H9 (cell line): ENCODE data around the gene IGDCC3. TPM values are rescaled to one million over a fixed set of nuclear protein-coding genes. Genes with fewer than 3 reads are reported as not detected.

ENCODE experiments used
- DNase-seq: peaks from one replicate; pipeline ENCODE4 v3.0.0-alpha.2; 2017
- H2AFZ ChIP-seq: one replicate; pipeline ENCODE4 v1.6.1; 2013; ENCODE audit warnings: mild to moderate bottlenecking, low read length, control low read depth, moderate library complexity
- H2AK5ac ChIP-seq: 2 replicates; pipeline ENCODE4 v1.6.1; 2013; ENCODE audit warnings: low read length, control low read depth, mixed read lengths; ENCODE audit not compliant: insufficient read length
- H2BK120ac ChIP-seq: one replicate; pipeline ENCODE4 v1.6.1; 2013; ENCODE audit warnings: low read depth, mild to moderate bottlenecking, low read length, control low read depth, inconsistent platforms; ENCODE audit not compliant: poor library complexity, severe bottlenecking
- H2BK12ac ChIP-seq: 2 replicates; pipeline ENCODE4 v1.6.1; 2013; ENCODE audit warnings: low read length, control low read depth, mixed read lengths, low read depth; ENCODE audit not compliant: insufficient read length
- H2BK15ac ChIP-seq: 2 replicates; pipeline ENCODE4 v1.6.1; 2013; ENCODE audit warnings: low read depth, low read length, control low read depth
- H2BK20ac ChIP-seq: one replicate; pipeline ENCODE4 v1.6.1; 2013; ENCODE audit warnings: low read depth, mild to moderate bottlenecking, low read length, control low read depth, inconsistent platforms; ENCODE audit not compliant: poor library complexity, severe bottlenecking
- H2BK5ac ChIP-seq: 2 replicates; pipeline ENCODE4 v1.6.1; 2013; ENCODE audit warnings: low read length, control low read depth, mixed read lengths; ENCODE audit not compliant: insufficient read length
- H3K14ac ChIP-seq: 2 replicates; pipeline ENCODE4 v1.6.1; 2013; ENCODE audit warnings: low read length, control low read depth; ENCODE audit not compliant: insufficient read depth
- H3K18ac ChIP-seq: 2 replicates; pipeline ENCODE4 v1.6.1; 2013; ENCODE audit warnings: low read depth, mild to moderate bottlenecking, mixed read lengths, low read length, control low read depth; ENCODE audit not compliant: insufficient read length
- H3K23ac ChIP-seq: 2 replicates; pipeline ENCODE4 v1.6.1; 2013; ENCODE audit warnings: low read length, control low read depth, mixed read lengths, low read depth; ENCODE audit not compliant: insufficient read length
- H3K23me2 ChIP-seq: 2 replicates; pipeline ENCODE4 v1.6.1; 2013; ENCODE audit warnings: low read depth, mild to moderate bottlenecking, mixed read lengths, low read length, control low read depth; ENCODE audit not compliant: insufficient read length, poor library complexity, severe bottlenecking
- H3K27ac ChIP-seq: 2 replicates; pipeline ENCODE4 v1.5.1; 2013; ENCODE audit warnings: low read length, control low read depth, mixed read lengths, low read depth; ENCODE audit not compliant: insufficient read length
- H3K27me3 ChIP-seq: 2 replicates; pipeline ENCODE4 v1.6.1; 2013; ENCODE audit warnings: low read length, control low read depth, inconsistent platforms; ENCODE audit not compliant: insufficient read depth
- H3K4ac ChIP-seq: 2 replicates; pipeline ENCODE4 v1.6.1; 2013; ENCODE audit warnings: low read depth, mild to moderate bottlenecking, control low read depth, inconsistent platforms, low read length, moderate library complexity
- H3K4me1 ChIP-seq: 2 replicates; pipeline ENCODE4 v1.6.1; 2013; ENCODE audit warnings: low read length, control low read depth, inconsistent platforms; ENCODE audit not compliant: insufficient read depth
- H3K4me2 ChIP-seq: 2 replicates; pipeline ENCODE4 v1.6.1; 2013; ENCODE audit warnings: low read length, control low read depth, mixed read lengths; ENCODE audit not compliant: insufficient read length, insufficient read depth
- H3K56ac ChIP-seq: 2 replicates; pipeline ENCODE4 v1.6.1; 2013; ENCODE audit warnings: low read depth, mild to moderate bottlenecking, mixed read lengths, low read length, control low read depth; ENCODE audit not compliant: insufficient read length
- H3K79me1 ChIP-seq: 2 replicates; pipeline ENCODE4 v1.6.1; 2013; ENCODE audit warnings: low read depth, mild to moderate bottlenecking, moderate library complexity, low read length, control low read depth, inconsistent platforms; ENCODE audit not compliant: insufficient read depth, poor library complexity, severe bottlenecking
- H3K79me2 ChIP-seq: 2 replicates; pipeline ENCODE4 v1.6.1; 2013; ENCODE audit warnings: low read length, control low read depth, inconsistent platforms; ENCODE audit not compliant: insufficient read depth
- H3K9ac ChIP-seq: 2 replicates; pipeline ENCODE4 v1.6.1; 2013; ENCODE audit warnings: low read length, control low read depth, mixed read lengths; ENCODE audit not compliant: insufficient read length; ENCODE audit errors: extremely low read depth
- H3K9me3 ChIP-seq: one replicate; pipeline ENCODE4 v1.6.1; 2013; ENCODE audit warnings: low read depth, low read length, inconsistent platforms; ENCODE audit not compliant: control insufficient read depth
- H3T11ph ChIP-seq: one replicate; pipeline ENCODE4 v1.6.1; 2013; ENCODE audit warnings: mild to moderate bottlenecking, low read length, control low read depth, inconsistent platforms
- H4K20me1 ChIP-seq: one replicate; pipeline ENCODE4 v1.6.1; 2013; ENCODE audit not compliant: control insufficient read depth, insufficient read length, insufficient read depth
- H4K5ac ChIP-seq: 2 replicates; pipeline ENCODE4 v1.6.1; 2013; ENCODE audit warnings: low read depth, mild to moderate bottlenecking, mixed read lengths, low read length, control low read depth; ENCODE audit not compliant: insufficient read length
- H4K8ac ChIP-seq: replicated peaks from 2 replicates; pipeline ENCODE4 v1.6.1; 2013; ENCODE audit warnings: low read length, control low read depth, mixed read lengths, low read depth; ENCODE audit not compliant: insufficient read length
- H4K91ac ChIP-seq: 2 replicates; pipeline ENCODE4 v1.6.1; 2013; ENCODE audit warnings: low read depth, mild to moderate bottlenecking, moderate library complexity, mixed read lengths, low read length, control low read depth; ENCODE audit not compliant: insufficient read length
- H3K27ac Mint-ChIP-seq, 3 experiments: 2 replicates in 2 of 3; 3 replicates in 1 of 3; pipeline ENCODE4 v1.8.0; 2020 to 2021; ENCODE audit warnings: mixed read lengths in 3 of 3, mild to moderate bottlenecking in 1 of 3, moderate library complexity in 1 of 3
- H3K27me3 Mint-ChIP-seq: 2 replicates; pipeline ENCODE4 v1.8.0; 2021; ENCODE audit warnings: low read depth, mild to moderate bottlenecking, moderate library complexity, mixed read lengths
- H3K36me3 Mint-ChIP-seq, 3 experiments: 2 replicates in 2 of 3; 3 replicates in 1 of 3; pipeline ENCODE4 v1.8.0; 2020 to 2021; ENCODE audit warnings: low read depth in 3 of 3, mixed read lengths in 3 of 3; ENCODE audit not compliant: insufficient read depth in 1 of 3
- H3K4me1 Mint-ChIP-seq, 2 experiments: 2 replicates each; pipeline ENCODE4 v1.8.0; 2020; ENCODE audit warnings: mixed read lengths in 2 of 2
- H3K4me3 Mint-ChIP-seq, 2 experiments: 2 replicates in 1 of 2; 3 replicates in 1 of 2; pipeline ENCODE4 v1.8.0; 2020 to 2021; ENCODE audit warnings: mild to moderate bottlenecking in 2 of 2, mixed read lengths in 2 of 2, moderate library complexity in 1 of 2
- H3K9me3 Mint-ChIP-seq, 2 experiments: 2 replicates in 1 of 2; 3 replicates in 1 of 2; pipeline ENCODE4 v1.8.0; 2020; ENCODE audit warnings: mild to moderate bottlenecking in 2 of 2, mixed read lengths in 2 of 2, moderate library complexity in 1 of 2
- CTCF ChIP-seq: fragments of 200-600 bp; sonication (generic); conservative IDR thresholded peaks from 3 replicates; pipeline ENCODE4 v1.8.0; 2021; ENCODE audit warnings: antibody characterized with exemption, mild to moderate bottlenecking
- WGBS: extraction: QIAGEN DNeasy Blood & Tissue Kit; methylation state at CpG from one replicate; pipeline ENCODE4 v1.1.7; 2013; ENCODE audit warnings: missing lambda C conversion rate, low lambda C conversion rate, mixed read lengths; ENCODE audit not compliant: insufficient read length; ENCODE audit errors: extremely low coverage; 5-methylcytosine and 5-hydroxymethylcytosine counted together
- total RNA-seq: library from RNA; stranded (reverse); gene quantifications from 2 replicates; pipeline ENCODE4 v1.2.1, GENCODE V29; 2021

Gene IGDCC3
- total RNA-seq, 1 experiment from 2014 or later, result 18.9 TPM

- H3K4me3 Mint-ChIP-seq, result peak overlapping the region; percentile 80 to 94
- peak; percentile 58 for DNase-seq
- H2BK20ac ChIP-seq, result no peak overlapping the region
- no peak overlapping the region for H3K56ac ChIP-seq
- H3K4me1 ChIP-seq, result peaks cover 4% of the 10 kb centered on the region; the same call in 1 of the 2 replicates
- H3K23ac ChIP-seq, result no peak overlapping the region
- H4K91ac ChIP-seq, result no peak overlapping the region
- H2BK5ac ChIP-seq, result no peak overlapping the region
- peaks cover 32 to 38% of the 10 kb centered on the region in 2 experiments for H3K4me1 Mint-ChIP-seq
- no CpG with 5 or more reads among the region's 99 CpGs for WGBS
- no peak overlapping the region for H3K14ac ChIP-seq
- H4K8ac ChIP-seq, result no peak overlapping the region
- H3K79me2 ChIP-seq, result no peaks in the 10 kb centered on the region; the same call in 1 of the 2 replicates
- no peaks in the 10 kb centered on the region for H3K9me3 ChIP-seq
- peaks cover 8% of the 10 kb centered on the region for H3K23me2 ChIP-seq
- no peak overlapping the region for H2AK5ac ChIP-seq
- H3K4ac ChIP-seq, result no peak overlapping the region
- no peaks in the 10 kb centered on the region for H4K20me1 ChIP-seq
- peak overlapping the region; percentile 88 for H3K4me2 ChIP-seq
- peaks cover 19 to 27% (median 24%) of the 10 kb centered on the region in 3 experiments; a peak in 6 of 7 replicates for H3K36me3 Mint-ChIP-seq
- no peaks in the 10 kb centered on the region for H3K9me3 Mint-ChIP-seq
- H3T11ph ChIP-seq, result no peak overlapping the region
- no peak overlapping the region for H4K5ac ChIP-seq
- no peak overlapping the region for H3K18ac ChIP-seq
- no peak for TF ChIP-seq CTCF
- peak overlapping the region in 1 of 3 experiments; percentile 19; a peak in 2 of 7 replicates for H3K27ac Mint-ChIP-seq
- H2BK12ac ChIP-seq, result no peak overlapping the region
- H3K27ac ChIP-seq, result no peak overlapping the region
- H3K27me3 ChIP-seq, result no peaks in the 10 kb centered on the region; the same call in 1 of the 2 replicates
- H3K79me1 ChIP-seq, result no peaks in the 10 kb centered on the region
- no peak overlapping the region for H2BK120ac ChIP-seq
- peak overlapping the region; percentile 11 for H3K9ac ChIP-seq
- H3K27me3 Mint-ChIP-seq, result peaks cover 42% of the 10 kb centered on the region
- no peak overlapping the region for H2BK15ac ChIP-seq
- no peak overlapping the region for H2AFZ ChIP-seq
These were observed 462 bp downstream of the IGDCC3 start for GRCh38 chr15:65377105-65377975.
